CD4-positive, alpha-beta T cell treated with Interleukin-6 at 100 ng/mL for 8 hours (primary cell): ENCODE measurements around the gene SERPINB1.
A peak's percentile ranks its signal among the peaks of the same experiment; 100 is the strongest.

ENCODE experiments used
- DNase-seq: peaks from one replicate; pipeline ENCODE4 v3.0.0-alpha.2; 2020; ENCODE audit warnings: mixed read lengths, low spot score

The SERPINB1 gene

GRCh38 chr6:2841264-2842138 is at the start of gene SERPINB1:
SERPINB1 (minus strand) TSS chr6:2841863; CDS start chr6:2840586, 1,277 bp downstream.
- peak; percentile 80 for DNase-seq

DNA sequence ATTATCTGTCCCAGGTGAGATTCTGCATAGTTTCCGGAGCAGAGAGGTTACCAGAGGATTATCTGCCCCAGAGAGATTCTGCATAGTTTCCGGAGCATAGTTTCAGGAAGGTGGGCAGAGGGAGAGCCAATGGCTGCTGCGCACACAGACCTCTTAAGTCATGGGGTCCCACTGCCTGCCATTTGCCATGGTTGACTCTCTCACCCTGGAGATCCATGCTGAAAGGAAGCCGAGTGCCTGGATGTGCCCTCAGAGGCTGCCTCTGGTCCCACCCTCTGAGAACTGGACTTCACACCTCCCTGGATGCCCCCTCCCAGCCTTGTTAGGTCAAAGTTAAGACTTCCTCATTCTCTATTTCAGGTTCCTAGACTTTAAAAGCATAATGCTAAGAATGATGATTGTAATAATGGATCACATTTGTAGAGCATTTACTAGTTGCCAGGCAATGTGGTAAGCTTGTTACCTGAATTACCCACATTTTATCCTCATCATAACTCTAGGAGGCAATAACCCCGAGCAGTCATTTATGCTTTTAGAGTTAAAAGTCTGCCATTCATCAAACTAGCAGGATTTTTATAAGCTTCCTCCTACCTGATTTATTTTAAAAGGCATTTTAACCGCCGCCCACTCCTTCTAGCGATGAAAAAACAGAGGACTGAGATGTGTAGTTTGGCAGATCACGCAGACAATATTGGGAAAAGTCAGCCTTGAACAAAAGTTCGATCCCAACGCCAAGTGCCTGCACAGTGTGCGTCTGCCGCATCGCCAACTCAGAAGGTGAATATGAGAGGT is 49.5 kb upstream of the SERPINB1 start:
- no peak for DNase-seq

DNA sequence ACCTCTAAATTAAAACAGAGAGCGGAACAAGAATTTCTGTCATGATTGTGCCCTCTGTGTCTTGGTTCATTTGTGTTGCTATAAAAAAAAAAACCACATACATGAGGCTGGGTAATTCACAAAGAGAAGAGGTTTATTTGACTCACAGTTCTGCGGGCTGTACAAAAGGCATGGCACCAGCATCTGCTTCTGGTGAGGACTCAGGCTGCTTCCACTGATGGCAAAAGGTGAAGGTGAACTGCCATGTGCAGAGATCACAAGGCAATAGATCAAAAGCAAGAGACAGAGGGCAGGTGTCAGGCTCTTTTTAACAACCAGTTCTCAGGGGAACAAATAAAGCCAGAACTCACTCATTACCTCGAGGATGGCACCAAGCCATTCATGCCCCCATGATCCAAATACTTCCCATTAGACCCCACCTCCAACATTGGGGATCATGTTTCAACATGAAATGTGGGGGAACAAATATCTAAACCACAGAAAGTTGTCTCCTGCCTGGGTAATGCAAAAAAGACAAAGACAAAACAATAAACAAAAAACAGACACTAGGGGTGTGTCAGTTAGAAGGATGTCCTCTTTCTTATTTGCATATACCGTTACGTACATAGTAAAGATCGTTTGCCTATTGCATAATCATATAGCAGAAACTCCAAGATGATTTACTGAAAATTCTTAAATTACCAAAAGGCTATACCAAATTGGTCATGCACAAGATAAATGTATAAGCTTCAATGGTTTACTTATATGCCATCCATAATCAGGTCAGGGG is 44.5 kb upstream of the SERPINB1 start:
- DNase-seq: no peak

DNA sequence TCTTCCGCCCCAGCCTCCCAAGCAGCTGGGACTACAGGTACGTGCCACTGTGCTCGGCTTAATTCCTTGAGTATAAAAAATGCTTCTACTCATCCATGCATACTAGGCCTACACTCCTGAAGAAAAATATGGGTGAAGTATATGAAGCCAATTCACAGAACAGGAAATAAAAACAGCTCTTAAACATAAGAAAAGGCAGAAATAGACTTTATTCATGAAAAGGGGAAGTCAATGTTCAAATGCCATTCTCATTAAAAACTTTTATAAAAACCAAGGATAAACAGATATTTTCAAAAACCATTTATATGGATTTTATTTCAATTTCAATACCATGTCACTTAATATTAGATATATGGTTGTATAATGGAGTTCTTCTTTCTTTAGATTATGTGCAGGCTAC is 43.1 kb upstream of the SERPINB1 start:
- DNase-seq: no peak

DNA sequence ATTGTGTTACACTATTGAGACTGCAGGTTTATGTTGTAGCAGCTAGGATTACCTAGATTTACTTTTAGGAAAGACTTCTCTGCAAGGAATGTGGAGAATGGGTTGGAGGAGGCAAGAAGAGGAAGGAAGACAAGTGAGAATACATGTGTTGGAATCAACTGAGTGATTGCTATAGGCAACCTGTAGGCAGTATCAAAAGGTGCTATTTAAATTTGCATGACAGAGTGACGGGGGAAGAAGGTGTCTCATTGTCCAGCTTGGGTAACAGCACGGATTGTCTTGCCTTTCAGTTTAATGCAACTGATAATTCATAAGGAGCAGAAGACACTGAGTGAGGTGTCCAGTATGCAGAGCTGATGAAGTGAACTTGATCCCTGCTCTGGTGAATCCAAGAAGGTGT is 42.0 kb upstream of the SERPINB1 start:
- no peak for DNase-seq

DNA sequence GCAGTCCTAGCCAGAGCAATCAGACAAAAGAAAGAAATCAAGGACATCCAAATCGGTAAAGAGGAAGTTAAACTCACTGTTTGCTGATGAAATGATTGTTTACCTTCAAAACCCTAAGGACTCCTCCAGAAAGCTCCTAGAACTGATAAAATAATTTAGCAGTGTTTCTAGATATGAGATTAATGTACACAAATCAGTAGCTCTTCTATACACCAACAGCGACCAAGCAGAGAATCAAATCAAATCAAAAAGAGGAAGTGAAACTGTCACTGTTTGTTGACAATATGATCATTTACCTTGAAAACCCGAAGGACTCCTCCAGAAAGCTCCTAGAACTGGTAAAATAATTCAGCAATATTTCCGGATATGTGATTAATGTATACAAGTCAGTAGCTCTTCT is 39.8 kb upstream of the SERPINB1 start:
- DNase-seq: no peak

DNA sequence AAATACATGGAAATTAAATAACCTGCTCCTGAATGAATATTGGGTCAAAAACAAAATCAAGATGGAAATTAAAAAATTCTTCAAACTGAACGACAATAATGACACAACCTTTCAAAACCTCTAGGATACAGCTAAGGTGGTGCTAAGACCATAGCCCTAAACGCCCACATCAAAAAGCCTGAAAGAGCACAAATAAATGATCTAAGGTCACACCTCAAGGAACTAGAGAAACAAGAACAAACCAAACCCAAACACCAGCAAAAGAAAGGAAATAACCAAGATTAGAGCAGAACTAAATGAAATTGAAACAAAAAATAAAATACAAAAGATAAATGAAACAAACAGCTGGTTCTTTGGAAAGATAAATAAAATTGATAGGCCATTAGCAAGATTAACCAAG is 38.5 kb upstream of the SERPINB1 start:
- DNase-seq: peak; percentile 52

GRCh38 chr6:2877960-2878359 is 36.3 kb upstream of the SERPINB1 start:
- DNase-seq: peak; percentile 49

- no peak for DNase-seq
Observed at GRCh38 chr6:2877057-2877882, 35.6 kb upstream of the SERPINB1 start.

DNA sequence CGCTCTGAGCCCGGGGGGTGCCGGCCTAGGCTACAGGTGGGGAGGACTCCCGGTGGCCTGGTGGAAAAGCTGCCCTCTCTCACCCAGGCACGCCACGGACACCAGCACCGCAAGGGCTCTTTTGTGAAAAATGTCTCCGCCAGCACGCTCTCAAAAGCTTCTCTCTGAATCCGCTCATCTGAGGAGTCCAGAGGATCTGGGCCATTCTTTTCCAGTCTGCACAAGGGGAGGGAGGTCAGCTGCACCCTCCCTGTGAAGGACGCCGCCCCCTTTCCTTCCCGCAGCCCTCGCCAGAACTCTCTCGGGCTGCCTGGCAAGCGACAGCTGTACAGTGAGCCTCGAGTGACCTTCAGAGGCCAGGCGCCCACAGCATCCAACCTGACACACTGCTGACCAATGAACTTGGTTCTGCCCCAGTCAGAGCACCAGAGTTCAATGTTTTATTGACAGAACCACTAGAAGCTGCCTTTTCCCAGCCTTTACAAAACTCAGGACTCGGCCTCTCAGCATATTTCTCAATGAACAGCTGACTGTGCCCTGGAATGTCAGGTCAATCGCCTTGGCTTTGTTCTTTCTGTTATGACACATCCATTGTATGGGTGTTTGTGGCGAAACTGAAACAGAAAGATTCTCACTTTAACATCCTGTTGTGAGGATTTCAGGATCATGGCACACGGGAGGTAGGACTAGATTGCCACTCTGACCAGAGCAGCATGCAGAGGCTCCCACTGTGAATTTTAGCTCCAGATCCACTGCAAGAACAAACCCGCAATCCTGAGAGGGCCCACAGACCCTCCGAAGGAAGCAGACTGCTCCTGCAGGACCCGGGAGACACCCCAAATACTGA is 34.8 kb upstream of the SERPINB1 start:
- DNase-seq: no peak

DNA sequence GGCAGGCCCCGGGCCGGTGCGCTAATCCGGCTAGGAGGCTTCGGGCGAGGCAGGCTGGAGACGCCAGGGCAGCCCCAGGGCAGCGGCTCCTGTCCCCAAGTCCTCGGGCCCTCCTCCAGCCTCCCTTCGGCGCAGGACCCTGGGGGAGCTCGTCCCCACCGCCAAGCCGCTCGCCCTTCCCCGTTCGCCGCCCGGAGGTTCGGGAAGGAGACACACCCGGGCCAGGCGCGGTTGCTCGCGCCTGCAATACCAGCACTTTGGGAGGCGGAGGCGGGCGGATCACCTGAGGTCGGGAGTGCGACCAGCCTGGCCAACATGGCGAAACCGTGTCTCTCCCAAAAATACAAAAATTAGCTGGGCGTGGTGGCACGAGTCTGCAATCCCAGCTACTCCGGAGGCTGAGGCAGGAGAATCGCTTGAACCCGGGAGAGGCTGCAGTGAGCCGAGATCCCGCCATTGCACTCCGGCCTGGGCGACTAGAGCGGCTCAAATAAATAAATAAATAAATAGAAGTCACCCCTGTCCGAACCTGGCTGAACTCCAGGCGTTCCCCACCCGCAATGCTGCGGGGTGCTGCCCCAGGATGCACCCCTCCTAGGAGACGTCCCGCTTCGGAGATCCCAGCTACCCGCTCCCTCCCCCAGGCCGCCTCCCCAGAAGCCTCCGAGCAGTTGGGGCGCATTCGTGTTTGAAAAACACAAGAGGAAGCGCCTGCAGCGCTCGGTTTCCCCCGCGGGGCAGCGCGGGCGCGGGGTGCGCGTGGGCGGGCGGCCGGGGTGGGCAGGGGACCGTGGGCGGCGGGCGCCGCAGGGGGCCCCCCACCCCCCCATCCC is 33.9 kb upstream of the SERPINB1 start:
- peak; percentile 61 for DNase-seq

- DNase-seq: no peak
Observed at GRCh38 chr6:2873643-2874042, 32.0 kb upstream of the SERPINB1 start.

GRCh38 chr6:2872423-2873358 is 31.0 kb upstream of the SERPINB1 start:
- no peak for DNase-seq

- no peak for DNase-seq
Observed at GRCh38 chr6:2871953-2872352, 30.3 kb upstream of the SERPINB1 start.

GRCh38 chr6:2871102-2871501 is 29.4 kb upstream of the SERPINB1 start:
- DNase-seq: no peak

DNA sequence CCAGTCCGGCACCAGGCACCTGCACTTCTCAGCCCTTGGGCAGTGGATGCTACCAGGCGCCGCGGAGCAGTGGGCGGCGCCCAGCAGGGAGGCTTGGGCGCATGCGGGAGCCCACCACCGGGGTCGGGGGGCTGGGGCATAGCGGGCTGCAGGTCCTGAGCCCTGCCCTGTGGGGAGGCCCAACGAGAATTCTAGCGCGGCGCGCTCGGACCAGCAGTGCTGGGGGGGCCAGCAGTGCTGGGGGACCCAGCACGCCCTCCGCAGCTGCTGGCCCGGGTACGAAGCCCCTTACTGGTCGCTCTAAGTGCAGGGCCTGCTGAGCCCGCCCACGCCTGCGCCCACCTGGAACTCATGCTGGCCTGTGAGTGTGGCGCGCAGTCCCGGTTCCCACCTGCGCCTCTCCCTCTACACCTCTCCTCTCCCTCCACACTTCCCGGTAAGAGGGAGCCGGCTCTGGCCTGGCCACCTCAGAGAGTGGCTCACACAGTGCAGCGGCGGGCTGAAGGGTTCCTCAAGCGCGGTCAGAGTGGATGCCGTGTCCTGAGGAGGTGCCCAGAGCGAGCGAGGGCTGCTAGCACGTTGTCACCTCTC is 28.5 kb upstream of the SERPINB1 start:
- no peak for DNase-seq

DNA sequence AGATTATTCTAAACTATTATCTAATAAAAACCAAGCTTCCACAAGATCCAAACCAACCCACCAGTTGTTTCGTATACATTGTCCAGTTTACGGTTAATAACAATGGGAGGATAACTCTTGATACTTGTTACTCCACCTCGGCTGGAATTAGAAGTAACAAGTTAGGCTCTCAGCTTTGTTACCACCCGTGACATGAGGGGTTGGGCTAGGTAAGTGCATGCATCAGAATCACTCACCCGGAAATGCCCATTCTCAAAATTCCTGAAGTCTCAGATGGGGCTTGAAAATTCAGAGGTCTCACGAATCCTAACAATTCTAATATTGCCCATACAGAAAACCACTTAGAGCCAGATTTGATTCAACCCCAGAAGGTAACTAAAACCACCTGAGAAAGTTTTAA is 27.0 kb upstream of the SERPINB1 start:
- no peak for DNase-seq
